GM12892 (cell line): ENCODE data around the gene KLHL35.

Source experiments
- POLR2A ChIP-seq: IDR thresholded peaks from 2 replicates; pipeline ENCODE4 v1.6.1; 2011; ENCODE audit warnings: low read depth, low read length, control low read depth
- POLR2AphosphoS5 ChIP-seq: IDR thresholded peaks from 2 replicates; pipeline ENCODE4 v1.6.1; 2011; ENCODE audit warnings: low read depth, low read length, control low read depth

DNA sequence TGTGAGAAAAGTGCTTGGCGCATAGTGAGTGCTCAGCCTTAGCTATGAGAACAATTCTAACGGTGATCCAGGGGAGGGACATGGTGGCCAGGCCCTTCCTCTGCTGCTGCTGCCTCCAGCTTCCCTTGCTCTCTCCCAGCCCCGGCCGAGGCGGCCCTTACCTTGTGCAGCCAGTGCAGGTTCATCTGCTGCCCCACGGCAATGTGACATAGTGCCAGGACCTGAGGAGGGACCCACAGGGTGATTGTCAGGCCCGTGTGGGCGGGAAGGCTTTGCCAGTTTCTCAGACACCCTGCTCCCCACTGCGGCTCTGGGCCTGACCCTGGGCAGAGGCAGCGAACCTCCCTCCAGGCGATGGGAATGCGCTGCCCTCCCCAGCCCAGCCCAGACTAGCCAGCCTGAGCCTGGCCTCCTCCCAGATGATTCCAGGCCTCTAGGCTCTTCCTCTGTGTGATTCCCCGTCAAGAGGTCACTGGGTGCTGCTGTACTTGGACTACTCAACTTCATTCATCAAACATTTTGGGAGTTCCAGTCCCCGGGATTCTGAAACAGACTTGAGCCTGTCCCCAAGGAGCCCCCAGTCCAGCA is 23.7 kb upstream of the KLHL35 start:
- TF ChIP-seq POLR2AphosphoS5, result no peak
- no peak for TF ChIP-seq POLR2A
